ENCODE results near the gene GNPTAB.
"Not testable (repeated sequence)": the region's sequence is repeated elsewhere in the genome, so short reads cannot be mapped to it uniquely, and the experiment has no call there.

GNPTAB gene

GRCh38 chr12:101854747-101855146 is 24.0 kb upstream of the GNPTAB start:
- DNase-seq, result no peak

DNA sequence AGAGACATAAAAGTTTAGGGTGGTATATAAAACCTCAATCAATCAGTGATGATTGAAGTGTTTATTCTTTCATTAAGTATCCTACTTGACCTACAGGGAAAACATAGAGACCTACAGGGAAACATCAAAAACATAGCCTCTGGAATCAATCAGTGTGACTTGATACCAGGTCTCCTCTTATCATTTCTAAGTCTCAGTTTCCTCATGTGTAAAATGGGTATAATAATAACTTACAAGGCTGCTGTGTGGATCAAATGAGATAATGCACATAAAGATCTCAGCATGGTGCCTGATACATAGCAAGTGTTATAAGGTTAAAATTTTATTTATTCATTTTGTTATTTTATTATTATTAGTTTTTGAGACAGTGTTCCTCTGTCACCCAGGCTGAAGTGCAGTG is 22.2 kb upstream of the GNPTAB start:
- no peak for DNase-seq

DNA sequence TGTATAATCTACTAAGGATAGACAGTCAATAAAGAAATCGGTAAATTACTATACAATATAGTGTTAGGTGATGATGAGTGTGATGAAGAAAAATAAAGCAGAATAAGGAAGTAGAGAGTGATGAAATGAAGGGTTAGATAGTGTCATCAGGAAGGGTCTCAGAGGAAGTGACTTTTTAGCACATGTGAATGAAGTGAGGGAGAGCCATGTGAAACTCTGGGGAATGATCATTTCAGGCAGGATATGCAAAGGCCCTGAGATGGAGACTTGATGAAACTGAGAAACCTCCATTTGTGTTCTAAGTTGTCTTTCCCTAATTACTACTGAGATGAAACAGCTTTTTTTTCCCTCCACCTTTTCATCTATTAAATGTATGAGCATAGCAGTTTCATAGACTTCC is 19.4 kb upstream of the GNPTAB start:
- no peak for DNase-seq

DNA sequence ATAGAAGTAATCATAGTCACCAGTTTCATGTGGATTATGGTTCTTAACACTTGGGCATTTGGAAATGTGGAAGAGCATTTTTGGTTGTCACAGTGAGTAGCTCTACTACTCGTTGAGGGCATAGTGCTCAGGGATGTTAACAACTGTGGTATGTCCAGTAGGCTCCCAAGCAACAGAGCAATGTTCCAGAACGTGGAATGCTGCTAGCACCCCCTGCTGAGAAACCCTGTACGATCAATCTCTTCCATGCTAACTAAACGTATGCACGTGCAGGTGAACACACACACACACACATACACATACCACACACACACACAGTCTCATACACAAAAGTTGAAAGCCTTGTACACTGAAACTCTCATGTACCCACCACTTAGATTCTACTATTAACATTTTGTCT is 16.6 kb upstream of the GNPTAB start:
- DNase-seq, result no peak

- DNase-seq, result no peak
Observed at GRCh38 chr12:101845137-101845711, 14.5 kb upstream of the GNPTAB start.

- DNase-seq, result no peak
Observed at GRCh38 chr12:101841069-101841468, 10.3 kb upstream of the GNPTAB start.

GRCh38 chr12:101839324-101840283 is 8.8 kb upstream of the GNPTAB start:
- peak in 36 of 56 donors; percentile 1 to 78 (median 26) for DNase-seq

GRCh38 chr12:101838628-101839323 is 8.0 kb upstream of the GNPTAB start:
- DNase-seq, result no peak

DNA sequence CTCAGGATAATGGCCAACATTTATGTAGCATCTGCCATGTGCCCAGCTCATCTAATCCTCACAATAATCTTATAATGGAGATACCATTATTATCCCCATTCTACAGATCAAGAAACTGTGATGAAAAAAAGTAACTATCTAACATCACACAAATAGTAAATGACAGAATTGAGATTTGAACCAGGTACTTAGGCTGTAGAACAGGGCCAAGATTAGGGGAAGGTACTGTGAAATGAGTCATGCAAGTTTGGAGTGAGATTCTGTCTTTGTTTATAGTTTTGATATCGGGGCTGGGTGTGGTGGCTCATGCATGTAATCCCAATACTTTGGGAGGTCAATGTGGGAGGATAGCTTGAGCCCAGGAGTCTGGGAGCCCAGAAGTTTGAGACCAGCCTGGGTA is 1.3 kb upstream of the GNPTAB start:
- no peak for DNase-seq

- DNase-seq, result peak in 5 of 56 donors; percentile 19 to 48 (median 35)
Observed at GRCh38 chr12:101829639-101830366, 956 bp downstream of the GNPTAB start.

- no peak for DNase-seq
Observed at GRCh38 chr12:101828463-101829196, 2.1 kb downstream of the GNPTAB start.

GRCh38 chr12:101826766-101827368 is 3.9 kb downstream of the GNPTAB start:
- no peak for DNase-seq

DNA sequence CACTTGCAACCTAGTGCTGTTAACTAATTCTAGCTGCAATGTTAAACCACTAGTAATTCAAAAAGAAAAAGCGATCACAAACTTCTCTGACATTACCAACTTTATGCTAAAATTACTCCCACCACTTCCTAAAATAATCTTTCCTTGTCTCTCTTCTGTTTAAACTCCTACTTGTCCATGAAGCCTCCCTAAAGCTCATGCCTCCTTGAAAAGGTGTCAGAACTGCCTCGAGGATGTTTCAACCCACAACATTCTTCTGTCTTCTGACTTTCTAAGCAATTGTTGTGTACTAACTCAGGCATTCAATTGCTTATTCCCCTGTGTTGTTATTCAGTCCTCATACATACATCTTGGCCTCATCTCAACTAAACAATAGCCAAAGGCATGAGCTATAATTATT is 5.9 kb downstream of the GNPTAB start:
- DNase-seq, result peak in 3 of 56 donors; percentile 7 to 17 (median 12)

GRCh38 chr12:101823891-101824290 is 6.9 kb downstream of the GNPTAB start:
- peak in 48 of 56 donors; percentile 4 to 72 (median 30) for DNase-seq

GRCh38 chr12:101823039-101823438 is 7.7 kb downstream of the GNPTAB start:
- DNase-seq, result no peak

- no peak for DNase-seq
Observed at GRCh38 chr12:101819467-101819866, 11.3 kb downstream of the GNPTAB start.

DNA sequence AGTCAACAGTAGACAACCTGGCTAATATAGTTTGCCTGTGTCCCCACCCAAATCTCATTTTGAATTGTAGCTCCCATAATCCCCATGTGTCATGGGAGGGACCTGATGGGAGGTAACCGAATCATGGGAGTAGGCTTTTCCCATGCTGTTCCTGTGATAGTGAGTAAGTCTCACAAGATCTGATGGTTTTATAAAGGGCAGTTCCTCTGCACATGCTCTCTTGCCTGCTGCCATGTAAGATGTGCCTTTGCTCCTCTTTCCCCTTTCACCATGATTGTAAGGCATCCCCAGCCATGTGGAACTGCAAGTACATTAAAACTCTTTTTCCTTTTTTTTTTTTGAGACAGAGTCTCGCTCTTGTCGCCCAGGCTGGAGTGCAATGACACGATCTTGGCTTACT is 12.1 kb downstream of the GNPTAB start:
- not testable (repeated sequence) for DNase-seq

GRCh38 chr12:101813117-101813516 is 17.6 kb downstream of the GNPTAB start:
- no peak for DNase-seq

- DNase-seq, result not testable (repeated sequence)
Observed at GRCh38 chr12:101812716-101813115, 18.0 kb downstream of the GNPTAB start.

GRCh38 chr12:101811342-101811741 is 19.4 kb downstream of the GNPTAB start:
- DNase-seq, result not testable (repeated sequence)

All from nucleus accumbens (tissue), 56 donors.